ENCODE data around the gene BRINP2. TPM values are rescaled to one million over a fixed set of nuclear protein-coding genes. Genes with fewer than 3 reads are reported as not detected.

The BRINP2 gene
- total and polyA plus RNA-seq, 2 of the 8 experiments (the other 6 are each of a cell fraction or from before 2014, with no cell fraction given), result 0.39 to 0.42 TPM

GRCh38 chr1:177329871-177330270 lies 159.1 kb downstream of the BRINP2 start:
- Histone ChIP-seq H2BK12ac (ENCODE audit: low read depth, low read length) (no peak overlapping the region), H2AFZ (ENCODE audit: low read length) (no peak overlapping the region), H4K8ac (ENCODE audit: extremely low read depth, insufficient read depth, low read length) (no peak overlapping the region), H3K14ac (ENCODE audit: insufficient read length) (no peak overlapping the region), H4K5ac (ENCODE audit: insufficient read length, low read depth, low read length) (no peak overlapping the region), H3K79me2 (ENCODE audit: control insufficient read depth in 1 of 2, insufficient read depth in 2 of 2, low read length in 2 of 2) (no peaks in the 10 kb centered on the region), H3K23me2 (ENCODE audit: low read depth, low read length) (no peaks in the 10 kb centered on the region), H3K27me3 (replicated peaks in 1 of 4; ENCODE audit: control insufficient read depth in 3 of 4, extremely low read depth in 1 of 4, insufficient read depth in 3 of 4, low read length in 3 of 4) (no peaks in the 10 kb centered on the region), H3K9ac (replicated peaks in 1 of 4; ENCODE audit: extremely low read depth in 1 of 4, low read depth in 3 of 4, low read length in 3 of 4) (no peak overlapping the region), H4K91ac (replicated peaks; ENCODE audit: insufficient read length, low read length) (no peak overlapping the region), H3K4ac (replicated peaks; ENCODE audit: insufficient read length, low read depth, low read length) (no peak overlapping the region), H3K36me3 (ENCODE audit: control insufficient read depth in 2 of 4, insufficient read depth in 4 of 4, low read length in 3 of 4) (no peaks in the 10 kb centered on the region), H2BK15ac (ENCODE audit: low read length) (no peak overlapping the region), H3K79me1 (ENCODE audit: low read depth, low read length) (no peaks in the 10 kb centered on the region), H2BK120ac (replicated peaks; ENCODE audit: low read depth, low read length) (no peak overlapping the region), H2BK5ac (ENCODE audit: low read depth, low read length) (no peak overlapping the region), H4K20me1 (replicated peaks in 1 of 2; ENCODE audit: control insufficient read depth in 1 of 2, insufficient read depth in 2 of 2, low read length in 2 of 2) (no peaks in the 10 kb centered on the region), H2BK20ac (ENCODE audit: low read length) (no peak overlapping the region), H3K9me3 (ENCODE audit: insufficient read depth in 2 of 2, low read depth in 1 of 2, low read length in 1 of 2) (no peaks in the 10 kb centered on the region), H3K4me1 (replicated peaks in 1 of 4; ENCODE audit: control insufficient read depth in 3 of 4, insufficient read depth in 4 of 4, low read length in 3 of 4) (no peaks in the 10 kb centered on the region), H3K4me2 (ENCODE audit: insufficient read depth in 1 of 2, low read depth in 2 of 2, low read length in 2 of 2) (no peak overlapping the region), H3K18ac (ENCODE audit: extremely low read depth, low read length) (no peak overlapping the region), H2AK5ac (ENCODE audit: low read depth, low read length) (no peak overlapping the region), H3K4me3 (ENCODE audit: extremely low read depth in 1 of 4, insufficient read depth in 2 of 4, low read depth in 3 of 4, low read length in 4 of 4) (no peak overlapping the region), H3K56ac (replicated peaks; ENCODE audit: insufficient read length, low read depth, low read length) (no peak overlapping the region), H3K27ac (ENCODE audit: low read depth, low read length) (no peak overlapping the region), H3K23ac (ENCODE audit: insufficient read length) (no peak overlapping the region)
- FAIRE-seq (no peak), DNase-seq (ENCODE audit: low read depth in 1 of 2, low spot score in 2 of 2) (no peak)
- ChIA-PET POLR2A (ENCODE audit: partially characterized antibody) (no interaction called here), CTCF (ENCODE audit: partially characterized antibody) (interaction anchor here (0.6 to 1.8 kb wide), 5 partner anchors 13 to 584 kb away, joined by 3 to 5 read pairs (median 4); no protein-coding TSS in a partner anchor)
- WGBS, 2 experiments (ENCODE audit: extremely low coverage in 1 of 2, insufficient coverage in 1 of 2, insufficient read length in 1 of 2, insufficient replicate concordance in 2 of 2, low coverage in 1 of 2, low lambda C conversion rate in 2 of 2, missing lambda C conversion rate in 1 of 2), result 91% methylated on average over 2 of the region's 2 CpGs; no CpG with 5 or more reads in 1 of the 2 experiments
- TF ChIP-seq SIN3A (conservative IDR thresholded peaks at IDR 0.05 in 1 of 2, IDR thresholded peaks at IDR 0.05 in 1 of 2; ENCODE audit: low read depth in 1 of 2, low read length in 2 of 2) (no peak), EGR1 (IDR thresholded peaks at IDR 0.05; ENCODE audit: borderline replicate concordance, low read depth, low read length) (no peak), FOSL1 (IDR thresholded peaks at IDR 0.05; ENCODE audit: insufficient read depth, low read depth, low read length) (no peak), NRF1 (IDR thresholded peaks at IDR 0.05; ENCODE audit: low read depth, low read length) (no peak), SAP30 (IDR thresholded peaks at IDR 0.05; ENCODE audit: insufficient read depth, insufficient replicate concordance, low read length) (no peak)

All from H1 (cell line).